Calu3 (cell line): ENCODE results near the gene INHBE. TPM values are rescaled to one million over a fixed set of nuclear protein-coding genes. Genes with fewer than 3 reads are reported as not detected.

Experiments used
- BruUV-seq: library from RNA; stranded (reverse); fragments of 400-500 nt; replicated peaks from 2 replicates; lab custom pipeline; 2021; lab: Mats Ljungman, UMichigan
- CTCF ChIA-PET: fragments of 300-600 bp; sonication (Branson Sonifier 250); formaldehyde crosslinking; loops from one replicate; lab custom pipeline; 2022; ENCODE audit warnings: antibody characterized with exemption; lab: Charles Lee
- DNase-seq: peaks from one replicate; pipeline ENCODE4 v3.0.0; 2022
- H3K27ac Mint-ChIP-seq: one replicate; pipeline ENCODE4 v1.8.0; 2022; ENCODE audit warnings: mixed read lengths; ENCODE audit not compliant: unreplicated experiment
- H3K27me3 Mint-ChIP-seq: one replicate; pipeline ENCODE4 v1.8.0; 2022; ENCODE audit warnings: mixed read lengths; ENCODE audit not compliant: unreplicated experiment
- H3K36me3 Mint-ChIP-seq: one replicate; pipeline ENCODE4 v1.8.0; 2022; ENCODE audit warnings: mild to moderate bottlenecking, moderate library complexity, mixed read lengths; ENCODE audit not compliant: insufficient read depth, unreplicated experiment
- H3K4me1 Mint-ChIP-seq: one replicate; pipeline ENCODE4 v1.8.0; 2022; ENCODE audit warnings: mild to moderate bottlenecking, low read depth, mixed read lengths; ENCODE audit not compliant: unreplicated experiment
- H3K4me3 Mint-ChIP-seq: one replicate; pipeline ENCODE4 v1.8.0; 2022; ENCODE audit warnings: mild to moderate bottlenecking, low read depth, moderate library complexity, mixed read lengths; ENCODE audit not compliant: unreplicated experiment
- H3K9me3 Mint-ChIP-seq: one replicate; pipeline ENCODE4 v1.8.0; 2022; ENCODE audit warnings: low read depth, mixed read lengths; ENCODE audit not compliant: unreplicated experiment
- CTCF ChIP-seq: fragments of 200-600 bp; IDR thresholded peaks from one replicate; pipeline ENCODE4 v1.8.0; 2022; ENCODE audit warnings: antibody characterized with exemption; ENCODE audit not compliant: unreplicated experiment
- intact Hi-C: fragments of 100-400 bp; cut with micrococcal nuclease; formaldehyde crosslinking; loops from one replicate; pipeline ENCODE4 v1.10.0; 2022; ENCODE audit not compliant: unreplicated experiment
- total RNA-seq: library from RNA; stranded (reverse); gene quantifications from 2 replicates; pipeline ENCODE4 v1.2.3, GENCODE V29; 2022

INHBE gene
- total RNA-seq, 1 experiment from 2014 or later: 0.38 TPM

GRCh38 chr12:57476162-57476992 lies 21.3 kb downstream of the INHBE start:
- intact Hi-C loops: no loop called here
- no peak for TF ChIP-seq CTCF
- Mint-ChIP-seq H3K4me3 (peak overlapping the region; percentile 54), H3K4me1 (peaks cover 31% of the 10 kb centered on the region), H3K27ac (no peak overlapping the region), H3K27me3 (peaks cover 100% of the 10 kb centered on the region), H3K9me3 (no peaks in the 10 kb centered on the region), H3K36me3 (no peaks in the 10 kb centered on the region)
- DNase-seq: no peak
- CTCF ChIA-PET: interaction anchor here (0.6 kb wide), 1 partner anchor 767 kb away, joined by 3 read pairs; no protein-coding TSS in a partner anchor
- BruUV-seq: no TSS peak

- TF ChIP-seq CTCF: no peak
- BruUV-seq: no TSS peak
- Mint-ChIP-seq H3K36me3 (no peaks in the 10 kb centered on the region), H3K27me3 (peaks cover 100% of the 10 kb centered on the region), H3K4me3 (no peak overlapping the region), H3K4me1 (peaks cover 31% of the 10 kb centered on the region), H3K9me3 (no peaks in the 10 kb centered on the region), H3K27ac (no peak overlapping the region)
- intact Hi-C loops: no loop called here
- DNase-seq: no peak
- CTCF ChIA-PET: interaction anchor here (0.6 kb wide), 1 partner anchor 45 kb away, joined by 4 read pairs; no protein-coding TSS in a partner anchor
Measured at GRCh38 chr12:57476993-57477709, 22.0 kb downstream of the INHBE start.

GRCh38 chr12:57477710-57478681 lies 22.9 kb downstream of the INHBE start:
- CTCF ChIA-PET: interaction anchor here (0.6 kb wide), 1 partner anchor 46 kb away, joined by 4 read pairs; no protein-coding TSS in a partner anchor
- H3K27ac Mint-ChIP-seq: no peak overlapping the region
- H3K4me1 Mint-ChIP-seq: peaks cover 31% of the 10 kb centered on the region
- no peak for TF ChIP-seq CTCF
- H3K9me3 Mint-ChIP-seq: no peaks in the 10 kb centered on the region
- H3K4me3 Mint-ChIP-seq: no peak overlapping the region
- intact Hi-C loops: no loop called here
- DNase-seq: no peak
- H3K36me3 Mint-ChIP-seq: no peaks in the 10 kb centered on the region
- BruUV-seq: no TSS peak
- H3K27me3 Mint-ChIP-seq: peaks cover 97% of the 10 kb centered on the region

- H3K9me3 Mint-ChIP-seq: no peaks in the 10 kb centered on the region
- no peak overlapping the region for H3K27ac Mint-ChIP-seq
- peaks cover 97% of the 10 kb centered on the region for H3K27me3 Mint-ChIP-seq
- no peak for DNase-seq
- intact Hi-C loops: no loop called here
- H3K4me1 Mint-ChIP-seq: peaks cover 31% of the 10 kb centered on the region
- no peaks in the 10 kb centered on the region for H3K36me3 Mint-ChIP-seq
- TF ChIP-seq CTCF: no peak
- CTCF ChIA-PET: no interaction called here
- H3K4me3 Mint-ChIP-seq: no peak overlapping the region
- no TSS peak for BruUV-seq
Measured at GRCh38 chr12:57479043-57479375, 23.9 kb downstream of the INHBE start.
